Measurements from ENCODE around the gene TGFB2. TPM values are rescaled to one million over a fixed set of nuclear protein-coding genes. Genes with fewer than 3 reads are reported as not detected.

Gene TGFB2
- total RNA-seq, 1 experiment from 2014 or later = not detected

GRCh38 chr1:218314316-218314715 is 30.8 kb upstream of the TGFB2 start:
- H3K23ac ChIP-seq (ENCODE audit: insufficient read length, low read depth, low read length) = no peak overlapping the region
- no peak overlapping the region for H3K4me2 ChIP-seq (ENCODE audit: insufficient read depth, insufficient read length, low read length)
- no peaks in the 10 kb centered on the region for H3K79me1 ChIP-seq (ENCODE audit: insufficient read depth, low read depth, low read length, poor library complexity, severe bottlenecking)
- H3T11ph ChIP-seq (ENCODE audit: low read length) = no peak overlapping the region
- H2BK12ac ChIP-seq (ENCODE audit: insufficient read length, low read depth, low read length) = no peak overlapping the region
- H4K20me1 ChIP-seq (ENCODE audit: control insufficient read depth, insufficient read depth, insufficient read length) = no peaks in the 10 kb centered on the region
- Mint-ChIP-seq H3K27me3 (ENCODE audit: low read depth) (no peaks in the 10 kb centered on the region), H3K9me3 (peaks cover 1 to 5% of the 10 kb centered on the region in 2 experiments; a peak in 3 of 5 replicates), H3K4me3 (no peak overlapping the region), H3K36me3 (ENCODE audit: insufficient read depth in 1 of 3, low read depth in 3 of 3) (peaks cover 16 to 45% (median 42%) of the 10 kb centered on the region in 3 experiments; a peak in 6 of 7 replicates), H3K4me1 (peaks cover 19 to 21% of the 10 kb centered on the region in 2 experiments), H3K27ac (no peak overlapping the region)
- no peak overlapping the region for H2BK20ac ChIP-seq (ENCODE audit: low read depth, low read length, poor library complexity, severe bottlenecking)
- no peaks in the 10 kb centered on the region for H3K79me2 ChIP-seq (ENCODE audit: insufficient read depth, low read length)
- no peak overlapping the region for H3K56ac ChIP-seq (ENCODE audit: insufficient read length, low read depth, low read length)
- H3K9ac ChIP-seq (ENCODE audit: extremely low read depth, insufficient read length, low read length) = no peak overlapping the region
- no CpG with 5 or more reads among the region's 3 CpGs for WGBS (ENCODE audit: extremely low coverage, insufficient read length, low lambda C conversion rate)
- no peak overlapping the region for H3K14ac ChIP-seq (ENCODE audit: insufficient read depth, low read length)
- no peak overlapping the region for H3K27ac ChIP-seq (ENCODE audit: insufficient read length, low read depth, low read length)
- H3K18ac ChIP-seq (ENCODE audit: insufficient read length, low read depth, low read length) = no peak overlapping the region
- H3K4me1 ChIP-seq (ENCODE audit: insufficient read depth, low read length) = no peaks in the 10 kb centered on the region; the same call in 1 of the 2 replicates
- no peak for TF ChIP-seq CTCF (conservative IDR thresholded peaks at IDR 0.05)
- H2BK5ac ChIP-seq (ENCODE audit: insufficient read length, low read length) = no peak overlapping the region
- H2BK15ac ChIP-seq (ENCODE audit: low read depth, low read length) = no peak overlapping the region
- no peak for DNase-seq
- H4K8ac ChIP-seq (replicated peaks; ENCODE audit: insufficient read length, low read depth, low read length) = no peak overlapping the region
- H3K4ac ChIP-seq (ENCODE audit: low read depth, low read length) = no peak overlapping the region
- no peak overlapping the region for H4K5ac ChIP-seq (ENCODE audit: insufficient read length, low read depth, low read length)
- H4K91ac ChIP-seq (ENCODE audit: insufficient read length, low read depth, low read length) = no peak overlapping the region
- H2BK120ac ChIP-seq (ENCODE audit: low read depth, low read length, poor library complexity, severe bottlenecking) = no peak overlapping the region
- H2AK5ac ChIP-seq (ENCODE audit: insufficient read length, low read length) = no peak overlapping the region
- H3K27me3 ChIP-seq (ENCODE audit: insufficient read depth, low read length) = no peaks in the 10 kb centered on the region
- H2AFZ ChIP-seq (ENCODE audit: low read length) = no peak overlapping the region
- no peaks in the 10 kb centered on the region for H3K9me3 ChIP-seq (ENCODE audit: control insufficient read depth, low read depth, low read length)
- peaks cover 2% of the 10 kb centered on the region for H3K23me2 ChIP-seq (ENCODE audit: insufficient read length, low read depth, low read length, poor library complexity, severe bottlenecking)
